B cell (primary cell): ENCODE results near the gene ZNF592.

ENCODE experiments used
- EZH2 ChIP-seq: IDR thresholded peaks from 2 replicates; pipeline ENCODE4 v1.6.1; 2012; ENCODE audit warnings: borderline replicate concordance, low read depth, mild to moderate bottlenecking, moderate library complexity, low read length; ENCODE audit not compliant: insufficient read depth, poor library complexity, severe bottlenecking
- TF ChIP-seq, protein P1 (sequence below): fragments of 200-600 bp; IDR thresholded peaks from one replicate; pipeline ENCODE4 v1.8.0; 2022; ENCODE audit warnings: antibody characterized with exemption, mild to moderate bottlenecking

- TF ChIP-seq, protein P1, sequence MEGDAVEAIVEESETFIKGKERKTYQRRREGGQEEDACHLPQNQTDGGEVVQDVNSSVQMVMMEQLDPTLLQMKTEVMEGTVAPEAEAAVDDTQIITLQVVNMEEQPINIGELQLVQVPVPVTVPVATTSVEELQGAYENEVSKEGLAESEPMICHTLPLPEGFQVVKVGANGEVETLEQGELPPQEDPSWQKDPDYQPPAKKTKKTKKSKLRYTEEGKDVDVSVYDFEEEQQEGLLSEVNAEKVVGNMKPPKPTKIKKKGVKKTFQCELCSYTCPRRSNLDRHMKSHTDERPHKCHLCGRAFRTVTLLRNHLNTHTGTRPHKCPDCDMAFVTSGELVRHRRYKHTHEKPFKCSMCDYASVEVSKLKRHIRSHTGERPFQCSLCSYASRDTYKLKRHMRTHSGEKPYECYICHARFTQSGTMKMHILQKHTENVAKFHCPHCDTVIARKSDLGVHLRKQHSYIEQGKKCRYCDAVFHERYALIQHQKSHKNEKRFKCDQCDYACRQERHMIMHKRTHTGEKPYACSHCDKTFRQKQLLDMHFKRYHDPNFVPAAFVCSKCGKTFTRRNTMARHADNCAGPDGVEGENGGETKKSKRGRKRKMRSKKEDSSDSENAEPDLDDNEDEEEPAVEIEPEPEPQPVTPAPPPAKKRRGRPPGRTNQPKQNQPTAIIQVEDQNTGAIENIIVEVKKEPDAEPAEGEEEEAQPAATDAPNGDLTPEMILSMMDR, result no peak
- no peak for TF ChIP-seq EZH2
These were observed 41.4 kb downstream of the ZNF592 start for GRCh38 chr15:84789762-84790161.
